Urothelium cell line (cell line): Measurements from ENCODE around the gene BACE1-AS.

Source experiments
- DNase-seq: peaks from one replicate; pipeline ENCODE4 v3.0.0; 2011; ENCODE audit warnings: low spot score, mixed read lengths
- FAIRE-seq: peaks from 2 replicates; lab custom pipeline; 2011; peaks lifted over from hg19 to GRCh38; lab: Jason Lieb, UNC

The BACE1-AS gene

DNA sequence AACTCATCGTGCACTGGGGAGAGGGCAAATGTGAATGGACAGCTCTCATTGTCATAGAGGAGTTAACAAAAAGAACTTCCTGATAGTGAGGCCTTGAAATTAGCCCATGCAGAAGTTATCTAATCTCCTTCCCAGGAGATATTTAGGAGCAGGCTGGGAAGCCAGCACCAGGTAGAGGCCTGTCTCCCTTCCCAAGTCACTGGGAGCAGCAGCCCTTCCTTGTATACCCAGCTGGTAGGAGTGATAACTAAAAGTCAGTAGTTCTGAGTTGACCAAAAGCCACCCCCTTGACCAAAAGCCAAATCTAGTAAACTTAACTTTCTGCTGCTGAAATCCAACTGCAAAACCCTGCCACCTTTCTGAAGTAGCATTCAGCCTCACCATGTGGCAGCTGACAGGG, 1.4 kb upstream of the BACE1-AS start:
- DNase-seq (no peak), FAIRE-seq (no peak)

DNA sequence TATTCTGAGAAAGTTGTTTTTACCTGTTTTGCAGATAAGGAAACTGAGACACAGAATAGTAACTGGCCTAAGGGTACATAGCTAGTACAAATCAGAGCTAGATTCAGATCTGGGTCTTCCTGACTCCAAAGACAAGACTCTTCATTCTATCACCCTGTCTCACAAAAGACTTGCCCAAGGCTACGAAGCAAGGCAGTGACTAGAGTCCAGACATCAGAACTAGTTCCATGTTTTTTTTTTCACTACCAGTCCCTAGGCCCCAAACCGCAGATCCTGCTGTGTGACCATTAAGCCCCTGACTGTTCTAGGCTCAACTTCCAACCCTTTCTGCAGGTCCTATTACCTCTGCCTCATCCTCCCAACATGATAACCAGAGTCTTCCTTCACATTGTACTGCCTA, 1.5 kb downstream of the BACE1-AS start:
- no peak for DNase-seq
- FAIRE-seq: no peak

DNA sequence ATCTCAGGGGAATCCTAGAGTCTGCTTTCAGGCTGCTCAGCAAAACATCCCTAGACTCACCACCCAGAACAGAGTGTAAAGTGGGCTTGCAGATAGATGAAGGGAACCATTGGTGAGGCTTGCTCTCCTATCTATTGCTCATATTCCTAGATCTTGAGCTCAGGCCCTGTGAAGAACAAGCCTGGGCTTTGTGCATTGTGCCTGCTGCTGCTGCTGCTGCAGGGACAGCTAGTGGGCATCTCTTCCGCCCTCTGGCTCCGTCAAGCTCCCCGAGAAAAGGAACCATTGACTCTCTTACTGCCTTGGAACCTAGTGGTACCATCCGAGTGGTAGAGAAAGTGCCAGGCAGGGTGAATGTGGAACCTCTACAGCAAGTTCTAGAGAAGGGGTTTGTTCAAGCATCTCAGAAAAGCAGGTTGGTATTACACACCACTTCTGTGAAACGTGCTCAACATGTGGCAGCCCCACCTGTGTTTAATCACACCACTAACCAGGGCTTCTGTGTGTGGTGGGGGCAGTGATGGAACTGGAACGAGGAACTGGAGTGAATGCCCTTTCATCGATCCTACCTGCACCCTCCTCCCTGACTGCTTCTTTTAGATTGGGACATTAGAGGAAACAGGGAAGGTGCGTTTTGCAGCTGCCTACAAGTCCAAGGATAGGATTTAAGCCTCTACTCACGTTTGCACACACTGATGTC, 4.4 kb downstream of the BACE1-AS start:
- FAIRE-seq: no peak

DNA sequence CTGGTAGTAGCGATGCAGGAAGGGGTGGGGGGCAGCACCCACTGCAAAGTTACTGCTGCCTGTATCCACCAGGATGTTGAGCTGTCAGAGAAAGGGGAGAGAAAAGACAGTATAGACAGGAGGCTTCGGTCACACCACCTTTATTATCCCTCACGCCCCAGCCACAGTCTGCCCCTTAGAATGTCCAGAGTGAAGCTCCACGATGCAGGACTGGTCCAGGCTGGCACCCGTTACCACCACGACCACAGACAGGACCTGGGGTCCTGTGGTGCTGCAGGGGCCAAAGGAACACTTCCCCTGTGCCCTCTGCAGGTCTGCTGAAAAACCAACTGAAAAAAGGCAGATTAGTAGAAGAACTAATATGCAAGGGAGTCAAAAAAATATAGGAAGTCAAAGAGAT, 5.7 kb downstream of the BACE1-AS start:
- DNase-seq (no peak), FAIRE-seq (no peak)

More for the DNA sequence above, 4.4 kb downstream of the BACE1-AS start:
- no peak for DNase-seq

DNA sequence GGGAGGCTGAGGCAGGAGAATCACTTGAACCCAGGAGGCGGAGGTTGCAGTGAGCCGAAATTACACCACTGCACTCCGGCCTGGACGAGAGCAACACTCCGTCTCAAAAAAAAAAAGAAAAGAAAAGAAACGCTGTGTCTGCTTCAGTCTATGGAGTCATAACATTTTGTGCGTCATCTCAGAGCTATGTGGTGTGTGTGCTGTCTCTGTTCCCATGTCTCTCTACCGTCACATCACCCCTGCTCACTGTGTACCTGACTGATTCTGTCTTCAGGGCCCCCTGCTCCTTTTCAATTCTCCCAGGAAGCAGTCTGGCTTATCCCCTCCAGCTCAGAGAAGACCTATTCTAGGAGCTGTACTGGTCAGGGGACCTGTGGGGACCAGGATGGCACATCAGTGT, 7.0 kb downstream of the BACE1-AS start:
- DNase-seq: no peak
- no peak for FAIRE-seq

DNA sequence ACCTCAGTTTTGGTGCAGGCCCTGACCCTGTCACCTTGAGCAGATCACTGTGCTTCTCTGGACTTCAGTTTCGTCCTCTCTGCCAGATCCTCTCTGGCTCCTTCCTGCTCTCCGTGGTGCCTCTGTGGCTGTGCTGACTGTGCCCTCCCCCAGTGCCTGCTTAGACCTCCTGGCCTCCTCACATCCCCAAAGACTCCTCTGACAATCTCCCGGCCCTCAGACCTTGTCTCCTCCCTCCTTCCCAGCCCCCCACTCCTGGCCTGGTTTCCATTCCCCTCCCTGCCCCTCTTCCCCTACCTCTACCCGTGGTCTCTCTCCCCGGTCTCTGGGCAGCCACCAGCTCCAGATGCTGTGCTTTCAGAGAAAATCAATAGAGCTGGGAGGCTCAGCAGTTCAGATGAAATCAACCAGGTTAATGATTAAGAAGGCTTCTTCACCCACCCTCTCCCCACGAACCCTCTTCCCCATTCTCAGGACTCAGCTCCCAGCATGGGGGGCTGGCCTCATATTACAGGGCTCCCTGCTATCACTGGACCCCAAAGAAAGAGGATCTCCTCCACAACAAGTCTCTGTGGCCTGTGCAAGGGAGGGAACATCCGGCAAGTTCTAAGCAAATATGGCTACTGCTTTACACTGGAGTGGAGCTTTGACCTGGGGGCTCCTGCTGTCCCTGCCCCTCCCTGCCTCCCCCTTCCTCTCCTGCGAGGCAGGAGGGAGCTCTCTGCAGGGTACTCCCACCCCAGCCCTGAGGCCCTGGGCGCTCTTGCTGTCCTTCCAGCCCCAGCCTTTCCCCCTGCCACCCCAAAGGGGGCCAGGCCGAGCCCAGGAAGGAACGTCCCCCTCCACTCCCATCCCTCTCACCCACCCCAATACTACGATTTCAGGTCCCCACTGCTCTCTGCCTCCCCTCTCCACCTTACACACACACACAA, 8.5 kb downstream of the BACE1-AS start:
- no peak for DNase-seq

DNA sequence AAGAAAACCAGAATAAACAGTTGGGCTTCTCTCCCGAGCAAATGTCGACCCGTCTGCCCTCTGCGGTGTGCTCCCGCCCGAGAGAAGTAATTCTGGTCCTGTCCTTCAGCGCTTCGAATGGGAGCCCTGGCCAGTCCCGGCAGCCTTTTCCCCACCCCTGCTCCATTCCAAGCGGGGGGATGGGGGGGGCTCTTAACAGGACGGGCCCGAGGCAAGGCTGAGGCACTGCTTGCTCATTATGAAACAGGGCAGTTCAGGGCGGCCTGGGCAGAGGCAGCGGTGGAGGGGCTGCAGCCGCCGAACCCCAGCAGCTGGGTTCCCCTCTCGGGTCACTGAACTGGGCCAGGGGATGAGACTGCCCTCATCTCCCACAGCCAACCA, 9.1 kb downstream of the BACE1-AS start:
- DNase-seq (no peak), FAIRE-seq (no peak)

More for the DNA sequence above, 8.5 kb downstream of the BACE1-AS start:
- no peak for FAIRE-seq

DNA sequence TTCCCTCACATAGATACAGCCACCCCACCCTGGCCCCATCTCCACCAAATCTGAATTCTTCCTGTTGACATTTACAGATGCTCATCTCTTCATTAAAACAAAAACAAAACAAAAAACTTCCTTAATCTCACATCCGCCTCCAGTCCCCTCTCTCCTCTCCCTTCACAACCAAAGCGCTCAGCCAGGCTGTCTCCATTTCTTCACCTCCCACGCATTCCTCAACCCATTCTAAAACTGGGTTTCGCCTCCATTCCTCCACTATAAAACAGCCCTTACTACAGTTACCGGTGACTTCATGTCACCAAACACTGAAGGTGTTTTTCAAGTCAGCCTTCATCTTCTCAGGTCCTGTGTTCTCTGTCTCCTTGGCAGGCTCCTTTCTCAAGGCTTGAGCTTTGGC, 9.6 kb downstream of the BACE1-AS start:
- DNase-seq (no peak), FAIRE-seq (no peak)

DNA sequence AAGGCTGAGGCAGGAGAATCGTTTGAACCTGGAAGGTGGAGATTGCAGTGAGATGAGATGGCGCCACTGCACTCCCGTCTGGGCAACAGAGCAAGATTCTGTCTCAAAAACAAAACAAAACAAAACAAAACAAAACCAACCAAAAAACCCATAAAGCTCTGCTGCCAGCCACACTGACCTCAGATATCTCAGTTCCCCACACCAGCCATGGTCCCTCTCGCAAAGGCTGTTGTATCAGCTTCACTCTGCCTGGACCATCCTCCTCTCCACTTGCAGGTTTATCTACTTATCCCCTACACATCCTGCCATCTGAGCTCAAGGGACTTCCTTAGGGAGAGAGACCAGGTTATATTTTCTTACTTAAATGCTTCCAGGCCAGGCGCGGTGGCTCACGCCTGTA, 11.1 kb downstream of the BACE1-AS start:
- no peak for DNase-seq
- no peak for FAIRE-seq

DNA sequence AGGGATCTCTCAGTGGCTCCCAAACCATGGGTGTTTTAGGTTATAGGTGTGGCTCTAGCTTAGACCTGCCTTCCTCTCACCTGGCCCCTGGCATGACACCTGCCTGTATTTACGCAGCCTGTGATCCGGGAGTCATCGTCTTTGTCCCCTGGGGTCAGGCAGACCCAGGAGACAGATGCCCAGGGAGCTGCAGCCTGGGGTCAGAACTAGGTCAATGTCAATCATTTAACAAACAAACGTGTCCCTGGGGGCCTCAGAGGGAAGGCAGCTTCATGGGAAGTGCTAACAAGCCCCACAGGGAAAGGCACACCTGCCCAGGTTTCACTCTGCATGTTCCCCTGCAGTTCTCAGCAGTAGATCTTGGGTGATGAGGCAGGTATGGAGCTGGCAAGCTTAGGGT, 12.0 kb downstream of the BACE1-AS start:
- no peak for FAIRE-seq
- no peak for DNase-seq

DNA sequence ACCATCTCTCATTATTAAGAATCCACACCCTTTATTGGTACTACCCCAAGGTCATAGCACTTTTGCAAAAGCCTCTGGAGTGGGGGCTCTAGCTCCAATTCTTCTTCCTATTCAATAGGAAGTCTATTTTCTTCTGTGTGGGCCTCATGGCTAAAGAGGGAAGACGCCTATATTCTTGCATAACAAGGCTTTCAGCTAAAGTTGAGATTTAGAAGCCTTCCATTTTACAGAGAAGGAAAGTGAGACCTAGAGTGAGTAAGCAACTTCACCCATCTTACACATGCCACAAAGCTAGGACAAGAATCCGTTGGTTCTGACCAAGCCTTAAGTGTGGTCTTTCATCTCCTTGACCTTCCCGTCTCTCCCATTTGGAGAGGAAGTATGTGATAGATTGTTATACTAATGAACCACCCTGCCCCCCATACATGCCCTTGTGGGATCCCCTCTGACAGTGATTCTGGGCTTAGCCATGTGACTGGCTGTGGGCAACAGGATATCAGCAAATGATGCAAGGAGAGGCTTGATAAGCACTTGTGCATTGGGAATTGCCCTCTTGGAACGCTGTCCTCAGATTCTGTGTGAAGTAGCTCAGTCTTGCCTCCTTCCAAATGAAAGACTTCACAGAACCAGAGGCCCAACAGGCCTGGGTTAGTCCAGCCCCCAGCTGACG, 12.6 kb downstream of the BACE1-AS start:
- FAIRE-seq (no peak), DNase-seq (no peak)

DNA sequence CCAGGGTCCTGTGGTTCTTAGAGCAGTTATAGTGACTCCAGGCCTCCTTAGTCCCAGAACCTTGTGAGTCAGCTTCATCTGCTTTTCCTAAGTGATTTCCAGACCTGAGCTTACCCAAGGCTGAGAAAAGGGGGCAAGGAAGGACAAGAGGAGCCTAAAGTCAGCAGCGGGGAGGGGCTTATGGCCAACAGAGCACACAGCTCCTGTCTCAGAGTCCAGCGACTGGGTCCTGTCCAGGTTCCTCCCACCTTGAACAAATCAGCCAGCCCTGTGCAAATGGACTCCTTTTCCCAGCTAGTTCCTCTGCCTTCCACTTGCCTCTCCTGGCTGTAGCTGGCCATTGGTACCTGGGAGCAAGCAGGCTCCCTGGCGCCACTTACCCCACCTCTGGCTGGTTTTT, 14.0 kb downstream of the BACE1-AS start:
- DNase-seq (no peak), FAIRE-seq (no peak)

DNA sequence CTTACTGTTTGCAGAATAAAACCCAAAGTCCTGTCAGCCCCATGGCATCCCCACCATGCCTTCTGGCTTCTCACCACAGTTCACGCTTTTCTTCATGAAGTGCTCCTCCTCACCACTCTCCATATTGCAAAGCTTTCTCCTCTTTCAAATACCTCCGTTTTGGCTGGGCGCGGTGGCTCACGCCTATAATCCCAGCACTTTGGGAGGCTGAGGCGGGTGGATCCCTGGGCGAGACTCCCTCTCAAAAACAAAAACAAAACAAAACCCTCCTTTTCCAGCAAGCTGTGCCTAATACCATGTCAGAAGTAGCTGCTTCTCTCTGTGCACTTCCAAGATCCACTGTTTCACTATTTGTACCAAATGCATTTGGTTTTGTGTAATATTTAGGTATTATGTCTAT, 18.2 kb downstream of the BACE1-AS start:
- no peak for DNase-seq
- FAIRE-seq: no peak

DNA sequence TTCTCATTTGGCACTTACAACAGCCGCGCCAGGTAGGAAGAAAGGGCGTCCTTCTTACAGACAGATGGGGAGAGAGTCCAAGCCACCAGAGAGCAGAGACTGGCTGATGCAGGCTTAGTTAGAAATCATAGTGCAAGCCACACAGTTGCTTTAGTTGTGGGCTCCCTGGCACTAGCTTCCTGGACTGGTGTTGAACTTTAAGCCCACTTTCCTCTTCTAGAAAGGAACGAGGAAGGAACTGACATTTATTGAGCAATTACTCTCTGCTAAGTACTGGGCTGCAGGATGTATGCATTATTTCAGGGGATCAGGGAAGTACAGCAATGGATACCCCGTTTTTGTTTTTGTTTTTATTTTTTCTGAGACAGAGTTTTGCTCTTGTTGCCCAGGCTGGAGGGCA, 21.9 kb downstream of the BACE1-AS start:
- FAIRE-seq (no peak), DNase-seq (no peak)

DNA sequence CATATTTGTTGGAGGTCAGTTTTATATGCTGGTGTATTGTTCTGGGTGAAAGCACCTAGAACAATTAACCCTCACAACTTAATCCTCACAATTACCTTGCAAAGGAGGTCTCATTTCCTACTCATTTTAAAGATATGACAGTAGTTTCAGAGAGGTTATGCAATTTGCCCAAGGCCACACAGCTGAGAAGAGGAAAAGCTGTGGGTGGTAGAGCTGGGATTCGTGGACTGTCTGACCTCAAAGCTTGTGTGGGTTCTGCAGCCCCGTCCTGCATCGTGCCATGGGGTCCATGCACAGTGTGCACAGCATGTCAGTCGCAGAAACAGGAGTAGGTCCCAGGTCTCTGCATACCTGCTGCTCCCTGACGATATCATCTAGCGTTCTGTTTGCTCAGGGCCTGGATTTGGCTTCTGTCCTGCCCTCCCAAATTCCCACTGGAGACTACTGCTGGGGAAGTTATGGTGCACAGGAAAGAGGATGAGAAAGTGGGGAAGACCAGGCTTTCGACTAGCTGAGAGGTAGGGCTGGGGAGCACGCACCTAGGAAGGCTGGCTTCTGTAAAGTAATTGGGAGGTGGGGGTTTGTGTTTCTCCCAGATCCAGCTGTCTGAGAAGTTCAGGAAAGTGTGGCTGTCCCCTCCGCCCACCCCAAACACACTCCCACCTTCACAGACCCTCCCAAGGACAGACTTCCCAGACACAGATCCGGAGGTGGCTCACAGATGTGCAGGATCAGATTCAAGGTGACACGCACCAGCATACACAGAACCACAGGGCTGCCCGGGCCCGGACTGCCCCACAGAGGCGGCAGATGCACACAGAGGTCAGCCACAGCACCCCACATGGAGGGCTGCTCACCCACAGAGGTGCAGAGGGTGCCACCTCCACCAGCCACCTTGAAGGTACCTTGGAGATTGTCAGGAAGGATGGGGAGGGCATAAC, 23.0 kb downstream of the BACE1-AS start:
- no peak for DNase-seq

DNA sequence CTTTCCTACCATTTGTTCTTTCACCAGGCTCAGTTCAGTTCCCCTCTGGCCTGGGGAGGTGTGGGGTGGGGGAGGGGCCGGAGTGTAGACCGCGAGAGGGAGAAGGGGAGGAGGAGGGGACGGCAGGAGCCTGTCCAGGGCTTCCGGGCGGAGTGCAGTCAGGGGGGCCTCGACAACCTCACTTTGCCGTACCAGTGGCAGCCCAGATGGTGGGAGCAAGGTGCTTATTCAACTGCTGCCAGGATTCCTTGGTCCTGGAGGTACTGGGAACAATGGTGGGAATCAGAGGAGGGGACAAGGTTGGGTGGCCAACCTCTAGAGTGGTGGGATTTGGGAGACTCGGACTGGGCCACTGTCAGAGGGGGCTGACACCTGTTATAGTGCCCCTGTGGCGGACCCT, 23.7 kb downstream of the BACE1-AS start:
- no peak for FAIRE-seq

More for the DNA sequence above, 23.0 kb downstream of the BACE1-AS start:
- no peak for FAIRE-seq

DNA sequence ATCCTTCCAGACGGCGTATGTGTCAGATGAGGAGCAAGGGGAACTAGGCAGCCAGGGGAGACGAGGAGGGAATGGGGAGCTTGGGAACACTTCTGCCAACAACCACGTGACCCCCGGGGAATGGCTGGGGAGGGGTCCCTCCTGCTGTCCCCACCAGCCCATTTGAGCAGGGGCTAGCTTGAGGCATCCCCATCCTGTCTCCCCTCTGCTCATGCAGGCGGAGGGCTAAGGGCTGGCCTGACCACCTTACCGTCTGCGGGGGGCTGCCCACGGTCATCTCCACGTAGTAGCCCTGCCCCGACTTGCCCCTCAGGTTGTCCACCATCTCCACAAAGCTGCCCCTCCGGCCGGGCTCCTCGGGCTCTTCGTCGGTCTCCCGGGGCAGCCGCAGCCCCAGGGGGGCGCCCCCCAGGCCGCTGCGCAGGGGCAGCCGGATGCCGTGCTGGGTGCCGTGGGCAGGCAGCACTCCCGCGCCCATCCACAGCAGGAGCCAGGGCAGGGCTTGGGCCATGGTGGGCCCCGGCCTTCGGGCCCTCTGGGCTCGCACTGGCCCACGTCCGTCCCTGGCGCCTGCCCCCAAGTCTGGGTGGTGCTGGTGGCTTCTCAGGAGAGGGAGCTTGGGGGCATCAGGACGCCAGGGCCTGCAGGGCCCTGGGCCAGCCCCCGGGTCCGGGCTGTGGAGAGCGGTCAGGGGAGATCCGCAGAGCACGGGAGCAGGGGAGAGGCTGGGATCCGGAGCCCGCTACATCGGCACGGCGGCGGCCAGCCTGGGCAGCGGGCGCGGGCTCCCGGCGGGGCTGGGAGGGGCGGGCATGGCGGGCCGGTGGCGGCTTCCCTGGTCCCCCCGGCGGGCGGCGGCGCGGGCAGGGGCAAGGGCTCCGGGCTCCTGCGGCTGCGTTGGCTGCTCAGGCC, 24.4 kb downstream of the BACE1-AS start:
- DNase-seq (no peak), FAIRE-seq (no peak)

More for the DNA sequence above, 23.7 kb downstream of the BACE1-AS start:
- DNase-seq: no peak

DNA sequence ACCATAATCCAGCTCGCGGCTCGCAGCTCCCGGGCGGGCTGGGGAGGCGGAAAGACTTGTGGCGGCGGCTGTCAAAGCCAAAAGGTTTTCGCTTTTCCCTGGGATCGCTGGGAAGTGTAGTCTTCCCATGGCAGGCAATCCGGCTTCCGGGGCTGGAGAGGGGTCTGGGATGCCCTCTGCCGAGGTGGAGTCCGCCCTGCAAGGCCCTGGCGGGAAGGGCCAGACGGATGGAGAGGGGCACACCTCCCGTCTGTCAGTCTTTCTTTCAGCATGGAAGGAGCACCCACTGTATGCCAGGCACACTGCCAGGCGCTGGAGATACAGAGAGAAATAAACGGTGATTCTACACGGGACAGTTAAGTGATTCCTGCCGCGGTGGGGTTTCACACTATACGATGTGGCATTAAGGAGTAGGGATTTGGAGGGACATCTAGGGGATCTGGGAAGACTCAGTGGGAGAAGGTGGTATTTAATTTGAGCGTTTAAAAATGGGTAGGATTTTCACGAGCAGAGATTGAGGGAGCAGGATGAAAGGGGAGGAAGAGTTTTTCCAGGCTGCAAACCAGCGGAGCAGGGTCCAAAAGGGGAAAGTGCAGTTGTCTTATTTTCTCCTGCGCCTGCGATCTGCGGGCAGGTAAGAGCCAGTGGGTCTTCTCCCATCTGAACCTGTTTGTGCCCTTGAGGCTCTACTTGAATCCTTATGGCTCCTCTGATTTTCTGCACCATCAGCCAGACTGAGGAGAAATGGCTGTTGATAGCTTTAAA, 25.2 kb downstream of the BACE1-AS start, which contains the start of gene BACE1:
Gene BACE1, minus strand, starts transcription at position 60 of the 765 bp plus-strand sequence. CDS start 461 bp downstream, outside the sequence.
- FAIRE-seq (peak; percentile 62), DNase-seq (peak; percentile 86)
